Psoas muscle (tissue), 8 donors: Measurements from ENCODE around the gene HBQ1. TPM values are rescaled to one million over a fixed set of nuclear protein-coding genes. Genes with fewer than 3 reads are reported as not detected.
"Not testable (repeated sequence)": the region's sequence is repeated elsewhere in the genome, so short reads cannot be mapped to it uniquely, and the experiment has no call there.

ENCODE experiments used
- ATAC-seq, 4 donors: fragments of 200-7000 bp; cut with Tn5 transposase; one replicate each; pipeline ENCODE4 v1.9.1; 2020; ENCODE audit warnings: moderate library complexity in 3 of 4, mild to moderate bottlenecking in 2 of 4
- DNase-seq, 2 donors: peaks; one replicate each; pipeline ENCODE4 v3.0.0-alpha.2; 2020
- H3K27ac ChIP-seq: fragments of 200-600 bp; one replicate; pipeline ENCODE4 v1.8.0; 2022
- H3K27me3 ChIP-seq, 3 donors: fragments of 200-600 bp in 1 of 3; one replicate each; pipeline versions ENCODE4 v1.6.1 to v1.8.0; 2013 to 2022; ENCODE audit warnings: low read length in 2 of 3, mild to moderate bottlenecking in 2 of 3, moderate library complexity in 1 of 3; ENCODE audit not compliant: insufficient read depth in 3 of 3
- H3K36me3 ChIP-seq, 2 donors: fragments of 200-600 bp in 1 of 2; one replicate each; pipeline versions ENCODE4 v1.6.1 to v1.8.0; 2013 to 2022; ENCODE audit warnings: low read depth in 1 of 2, mild to moderate bottlenecking in 1 of 2, moderate library complexity in 1 of 2; ENCODE audit not compliant: insufficient read depth in 1 of 2
- H3K4me1 ChIP-seq: fragments of 200-600 bp; one replicate; pipeline ENCODE4 v1.8.0; 2022
- H3K4me3 ChIP-seq: fragments of 200-600 bp; one replicate; pipeline ENCODE4 v1.8.0; 2022; ENCODE audit warnings: mild to moderate bottlenecking
- H3K9me3 ChIP-seq: fragments of 200-600 bp; one replicate; pipeline ENCODE4 v1.8.0; 2022
- WGBS, 3 donors: extraction: QIAGEN DNeasy Blood & Tissue Kit; methylation state at CpG; one replicate each; pipeline versions ENCODE4 v1.1.6 to v1.1.7; 2013; 5-methylcytosine and 5-hydroxymethylcytosine counted together
- intact Hi-C, 2 donors: fragments of 100-400 bp; cut with DNase I; formaldehyde crosslinking; loops; one replicate each; pipeline versions ENCODE4 v1.11.0 to v1.14.2; 2022
- polyA plus RNA-seq, 3 donors: library from polyadenylated mRNA; stranded (reverse); fragments of 200-250 nt; gene quantifications; one replicate each; pipeline ENCODE4 v1.2.3, GENCODE V29; 2013
- total RNA-seq, 4 donors: library from RNA; stranded (reverse); fragmentation: NEBNext Ultra II Directional in 2 of 4; extraction: Animal tissue kit (Norgen Biotek cat#: 25700) in 2 of 4; gene quantifications; one replicate each; pipeline versions ENCODE4 v1.2.1 to v1.2.4, GENCODE V29; 2021 to 2023
- TF ChIP-seq, protein P1 (sequence below): fragments of 200-600 bp; IDR thresholded peaks from one replicate; pipeline ENCODE4 v1.8.0; 2022; ENCODE audit warnings: antibody characterized with exemption
- donor health status: healthy with polysubstance abuse.
- donor health status: DM: no; HTN: no; CAD: no; lungs with moderate emphysema.
- donor health status: Bipolar disorder and iron deficiency.
- donor health status: healthy.
- donor health status: DM: yes; HTN: yes; CAD: no.
- donor health status: DM: no; HTN: no; CAD: no.
- donor health status: DM: no; HTN: no; CAD: no.
- donor health status: DM: yes; HTN: yes; CAD: no.

Gene HBQ1
- total and polyA plus RNA-seq, 7 donors: 0.58 TPM; not detected in 6

DNA sequence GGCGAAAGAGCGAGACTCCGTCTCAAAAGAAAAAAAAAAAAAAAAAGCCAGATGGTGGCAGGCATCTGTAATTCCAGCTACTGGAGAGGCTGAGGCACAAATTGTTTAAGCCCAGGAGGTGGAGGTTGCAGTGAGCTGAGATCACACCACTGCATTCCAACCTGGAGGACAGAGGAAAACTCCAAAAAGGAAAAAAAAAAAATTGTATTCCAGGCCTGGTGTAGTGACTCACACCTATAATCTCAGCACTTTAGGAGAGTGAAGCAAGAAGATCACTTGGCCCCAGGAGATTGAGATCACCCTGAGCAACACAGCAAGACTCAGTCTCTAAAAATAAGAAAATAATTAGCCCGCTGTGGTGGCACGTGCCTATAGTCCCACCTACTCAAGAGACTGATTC is 20.1 kb downstream of the HBQ1 start:
- Histone ChIP-seq H3K4me1 (no peaks in the 10 kb centered on the region), H3K27ac (no peak overlapping the region), H3K9me3 (no peaks in the 10 kb centered on the region), H3K27me3 (no peaks in the 10 kb centered on the region), H3K4me3 (no peak overlapping the region), H3K36me3 (peaks cover 28 to 98% of the 10 kb centered on the region in 2 donors)
- no peak for DNase-seq
- ATAC-seq: peak in 3 of 4 donors; percentile 26 to 33 (median 27)
- 89 to 95% (median 92%) methylated on average over 5 of the region's 5 CpGs for WGBS, 3 donors
- intact Hi-C loops: loop anchor here in 1 of 2 donors (10.0 kb wide), 1 partner anchor 154 kb away; the partner anchor contains the start of gene AXIN1
- TF ChIP-seq, protein P1, sequence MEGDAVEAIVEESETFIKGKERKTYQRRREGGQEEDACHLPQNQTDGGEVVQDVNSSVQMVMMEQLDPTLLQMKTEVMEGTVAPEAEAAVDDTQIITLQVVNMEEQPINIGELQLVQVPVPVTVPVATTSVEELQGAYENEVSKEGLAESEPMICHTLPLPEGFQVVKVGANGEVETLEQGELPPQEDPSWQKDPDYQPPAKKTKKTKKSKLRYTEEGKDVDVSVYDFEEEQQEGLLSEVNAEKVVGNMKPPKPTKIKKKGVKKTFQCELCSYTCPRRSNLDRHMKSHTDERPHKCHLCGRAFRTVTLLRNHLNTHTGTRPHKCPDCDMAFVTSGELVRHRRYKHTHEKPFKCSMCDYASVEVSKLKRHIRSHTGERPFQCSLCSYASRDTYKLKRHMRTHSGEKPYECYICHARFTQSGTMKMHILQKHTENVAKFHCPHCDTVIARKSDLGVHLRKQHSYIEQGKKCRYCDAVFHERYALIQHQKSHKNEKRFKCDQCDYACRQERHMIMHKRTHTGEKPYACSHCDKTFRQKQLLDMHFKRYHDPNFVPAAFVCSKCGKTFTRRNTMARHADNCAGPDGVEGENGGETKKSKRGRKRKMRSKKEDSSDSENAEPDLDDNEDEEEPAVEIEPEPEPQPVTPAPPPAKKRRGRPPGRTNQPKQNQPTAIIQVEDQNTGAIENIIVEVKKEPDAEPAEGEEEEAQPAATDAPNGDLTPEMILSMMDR: no peak

DNA sequence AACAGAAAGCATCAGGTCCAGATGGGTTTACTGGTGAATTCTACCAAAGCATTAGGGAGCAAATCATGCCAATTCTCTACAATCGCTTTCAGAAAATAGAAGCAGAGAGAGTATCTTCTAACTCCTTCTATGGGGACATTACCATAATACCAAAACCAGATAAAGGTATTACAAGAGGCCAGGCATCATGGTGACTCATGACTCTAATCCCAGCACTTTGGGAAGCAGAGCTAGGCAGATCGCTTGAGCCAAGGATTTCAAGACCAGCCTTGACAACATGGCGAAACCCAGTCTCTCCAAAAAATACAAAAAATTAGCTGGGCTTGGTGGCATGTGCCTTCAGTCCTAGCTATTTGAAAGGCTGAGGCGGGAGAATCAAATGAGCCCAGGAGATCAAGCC is 23.0 kb downstream of the HBQ1 start:
- TF ChIP-seq, protein P1: no peak
- Histone ChIP-seq H3K27ac (no peak overlapping the region), H3K27me3 (no peaks in the 10 kb centered on the region), H3K4me3 (no peak overlapping the region), H3K36me3 (peaks cover 32 to 97% of the 10 kb centered on the region in 2 donors), H3K4me1 (peaks cover 6% of the 10 kb centered on the region), H3K9me3 (no peaks in the 10 kb centered on the region)
- WGBS, 3 donors: 94 to 98% (median 97%) methylated on average over 4 of the region's 4 CpGs
- DNase-seq (no peak), ATAC-seq (peak; percentile 62 to 79 (median 72))
- intact Hi-C loops: loop anchor here in 1 of 2 donors (10.0 kb wide), 1 partner anchor 152 kb away; the partner anchor contains the start of gene AXIN1

DNA sequence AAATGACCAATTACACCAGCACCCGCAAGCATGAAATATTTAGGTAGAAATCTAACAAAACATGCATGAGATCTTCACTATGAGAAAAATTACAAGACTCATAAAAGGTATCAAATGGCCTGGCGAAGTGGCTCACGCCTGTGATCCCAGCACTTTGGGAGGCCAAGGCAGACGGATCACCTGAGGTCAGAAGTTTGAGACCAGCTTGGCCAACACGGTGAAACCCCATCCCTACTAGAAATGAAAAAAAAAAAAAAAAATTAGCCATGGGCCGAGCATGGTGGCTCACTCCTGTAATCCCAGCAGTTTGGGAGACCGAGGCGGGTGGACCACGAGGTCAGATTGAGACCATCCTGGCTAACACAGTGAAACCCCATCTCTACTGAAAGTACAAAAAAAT is 23.8 kb downstream of the HBQ1 start:
- not testable (repeated sequence) for H3K9me3 ChIP-seq, H3K4me1 ChIP-seq, DNase-seq, H3K27me3 ChIP-seq, ATAC-seq, H3K4me3 ChIP-seq, H3K27ac ChIP-seq
- WGBS, 3 donors: 75 to 91% (median 81%) methylated on average over 9 of the region's 9 CpGs
- H3K36me3 ChIP-seq: peaks cover 24 to 95% of the 10 kb centered on the region in 2 donors
- intact Hi-C loops: loop anchor here in 1 of 2 donors (10.0 kb wide), 1 partner anchor 151 kb away; the partner anchor contains the start of gene AXIN1

DNA sequence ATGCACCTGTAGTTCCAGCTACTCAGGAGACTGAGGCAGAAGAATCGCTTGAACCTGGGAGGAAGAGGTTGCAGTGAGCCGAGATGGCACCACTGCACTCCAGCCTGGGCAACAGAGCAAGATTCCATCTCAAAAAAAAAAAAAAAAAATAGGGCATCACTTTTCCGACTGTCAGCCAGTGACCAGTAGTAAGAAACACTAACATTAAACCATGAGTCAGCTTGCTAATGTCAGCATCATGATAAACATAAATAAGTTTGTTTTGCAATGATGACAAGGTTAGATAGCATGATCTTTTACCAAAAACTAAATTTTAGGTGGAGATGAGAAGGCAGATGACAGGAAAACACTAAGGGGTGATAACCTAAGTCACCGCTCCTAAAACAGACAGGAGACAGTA is 29.1 kb downstream of the HBQ1 start:
- peaks cover 19 to 89% of the 10 kb centered on the region in 2 donors for H3K36me3 ChIP-seq
- 51 to 69% (median 57%) methylated on average over 4 of the region's 4 CpGs for WGBS, 3 donors

DNA sequence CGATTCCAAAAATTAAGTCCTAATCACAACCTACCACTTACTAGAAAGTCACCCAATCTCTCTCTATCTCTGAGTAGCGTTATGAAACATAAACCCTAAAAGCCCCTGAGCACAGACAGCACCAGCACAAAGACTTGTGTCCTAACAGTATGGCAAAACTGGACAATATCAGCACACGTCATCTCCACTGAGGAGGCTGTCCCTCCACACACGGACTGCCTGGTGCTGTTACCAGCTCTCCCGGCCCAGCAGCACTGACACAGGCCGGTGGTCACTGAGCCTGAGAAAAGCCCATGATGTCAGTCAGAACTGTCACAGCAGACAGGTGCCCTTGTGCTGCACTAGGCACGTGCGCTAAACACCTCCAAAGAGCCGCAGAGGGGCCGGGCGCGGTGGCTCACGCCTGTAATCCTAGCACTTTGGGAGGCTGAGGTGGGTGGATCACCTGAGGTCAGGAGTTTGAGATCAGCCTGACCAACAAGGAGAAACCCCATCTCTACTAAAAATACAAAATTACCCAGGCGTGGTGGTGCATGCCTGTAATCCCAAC is 31.4 kb downstream of the HBQ1 start:
- H3K36me3 ChIP-seq: peaks cover 8 to 89% of the 10 kb centered on the region in 2 donors
- H3K27ac ChIP-seq: peak overlapping the region; percentile 54
- peak in 2 of 4 donors; percentile 41 to 47 for ATAC-seq
- H3K4me3 ChIP-seq, intact Hi-C loops, H3K27me3 ChIP-seq, H3K9me3 ChIP-seq: not testable (repeated sequence)
- 88 to 92% (median 90%) methylated on average over 14 of the region's 14 CpGs for WGBS, 3 donors
- peak in 1 of 2 donors; percentile 39 for DNase-seq
- peaks cover 21% of the 10 kb centered on the region for H3K4me1 ChIP-seq

More for the DNA sequence above, 29.1 kb downstream of the HBQ1 start:
- H3K9me3 ChIP-seq, DNase-seq, H3K27me3 ChIP-seq, H3K4me3 ChIP-seq: not testable (repeated sequence)
- peak overlapping the region; percentile 53 for H3K27ac ChIP-seq
- peaks cover 27% of the 10 kb centered on the region for H3K4me1 ChIP-seq
- ATAC-seq: peak; percentile 47 to 79 (median 69)
- intact Hi-C loops: loop anchor here in 1 of 2 donors (10.0 kb wide), 1 partner anchor 145 kb away; the partner anchor contains the start of gene AXIN1

DNA sequence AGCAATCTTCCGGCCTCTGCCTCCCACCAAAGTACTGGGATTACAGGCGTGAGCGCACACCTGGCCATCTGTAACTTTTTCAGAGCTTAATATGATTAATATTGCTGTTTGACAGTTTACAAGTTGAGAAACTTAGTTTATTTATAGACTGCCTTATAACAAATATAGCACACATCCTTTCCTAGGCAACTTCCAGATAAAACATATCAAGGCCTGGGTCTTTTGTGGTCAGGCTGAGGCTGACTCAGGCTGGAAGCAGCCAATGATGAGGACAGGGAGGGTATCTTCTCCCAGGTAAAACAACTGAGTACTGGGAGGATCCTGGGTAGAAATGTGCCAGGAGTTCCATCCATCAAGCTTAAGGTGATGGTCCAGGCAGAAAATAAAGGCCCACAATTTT is 32.7 kb downstream of the HBQ1 start:
- Histone ChIP-seq H3K36me3 (peaks cover 5 to 90% of the 10 kb centered on the region in 2 donors), H3K9me3 (no peaks in the 10 kb centered on the region), H3K4me3 (no peak overlapping the region), H3K27ac (no peak overlapping the region), H3K4me1 (peaks cover 21% of the 10 kb centered on the region), H3K27me3 (no peaks in the 10 kb centered on the region)
- TF ChIP-seq, protein P1: no peak
- intact Hi-C loops: no loop called here
- DNase-seq: no peak
- ATAC-seq: peak in 3 of 4 donors; percentile 32 to 40 (median 40)
- WGBS, 3 donors: 43 to 77% (median 49%) methylated on average over 3 of the region's 3 CpGs
